Fibroblast of the aortic adventitia (primary cell): ENCODE measurements around the gene GNB3. TPM values are rescaled to one million over a fixed set of nuclear protein-coding genes. Genes with fewer than 3 reads are reported as not detected.

Experiments
- DNase-seq: peaks from one replicate; pipeline ENCODE4 v3.0.0-alpha.2; 2010; ENCODE audit warnings: low read depth
- H3K4me3 ChIP-seq: 2 replicates; pipeline ENCODE4 v1.5.1; 2011; ENCODE audit warnings: low read depth, mild to moderate bottlenecking, control low read depth, low read length, moderate library complexity
- total RNA-seq: library from RNA; depleted of rRNA; stranded (reverse); fragments of >200 nt; gene quantifications from 2 replicates; pipeline ENCODE4 v1.2.3, GENCODE V29; 2012; ENCODE audit warnings: low replicate concordance
- TF ChIP-seq, protein P1 (sequence below): IDR thresholded peaks from 2 replicates; pipeline ENCODE4 v1.5.1; 2011; ENCODE audit warnings: mild to moderate bottlenecking, low read length, control low read depth, inconsistent platforms; ENCODE audit not compliant: insufficient read depth

GNB3 gene
- total RNA-seq, 1 donor = 3.4 TPM

DNA sequence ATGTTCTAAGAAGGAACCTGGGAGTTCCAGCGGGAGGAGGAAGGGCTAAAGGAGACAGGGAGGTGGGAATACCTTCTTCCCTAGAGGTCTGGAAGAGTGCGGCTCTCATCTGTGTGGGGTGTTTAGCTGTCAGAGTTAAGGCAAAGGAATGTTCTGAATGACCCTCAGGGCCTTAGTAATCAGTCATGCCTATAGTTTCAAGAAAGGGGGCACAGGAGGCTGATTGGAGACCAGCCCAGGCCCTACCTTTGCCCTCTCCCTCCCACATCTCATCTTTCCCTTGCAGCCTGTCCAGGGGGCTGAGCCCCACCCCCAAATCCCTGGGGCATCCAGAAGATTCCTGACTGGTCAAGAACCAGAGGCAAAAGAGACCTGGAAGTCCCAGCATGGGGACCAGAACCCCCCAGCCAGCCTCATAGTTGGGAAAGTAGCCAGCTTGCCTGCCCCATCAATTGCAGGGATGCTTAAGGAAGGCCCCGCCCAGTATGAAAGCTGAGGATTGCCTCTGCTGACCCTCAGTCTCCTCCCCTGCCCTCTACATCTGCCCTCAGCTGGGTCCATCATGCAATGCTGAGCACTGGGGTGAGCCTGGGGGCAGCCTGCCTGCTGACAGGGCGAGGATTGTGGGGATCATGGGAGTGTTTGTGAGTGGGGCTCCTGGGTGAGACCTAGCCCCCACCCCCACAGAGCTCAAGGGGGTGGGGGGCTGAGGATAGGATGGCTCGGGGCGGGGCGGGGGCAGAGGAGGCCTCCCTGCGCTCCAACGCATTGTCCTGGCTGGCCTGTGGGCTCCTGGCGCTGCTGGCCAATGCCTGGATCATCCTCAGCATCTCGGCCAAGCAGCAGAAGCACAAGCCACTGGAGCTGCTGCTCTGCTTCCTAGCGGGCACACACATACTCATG is 17.3 kb upstream of the GNB3 start:
- H3K4me3 ChIP-seq = no peak overlapping the region
- DNase-seq = no peak
- TF ChIP-seq, protein P1, sequence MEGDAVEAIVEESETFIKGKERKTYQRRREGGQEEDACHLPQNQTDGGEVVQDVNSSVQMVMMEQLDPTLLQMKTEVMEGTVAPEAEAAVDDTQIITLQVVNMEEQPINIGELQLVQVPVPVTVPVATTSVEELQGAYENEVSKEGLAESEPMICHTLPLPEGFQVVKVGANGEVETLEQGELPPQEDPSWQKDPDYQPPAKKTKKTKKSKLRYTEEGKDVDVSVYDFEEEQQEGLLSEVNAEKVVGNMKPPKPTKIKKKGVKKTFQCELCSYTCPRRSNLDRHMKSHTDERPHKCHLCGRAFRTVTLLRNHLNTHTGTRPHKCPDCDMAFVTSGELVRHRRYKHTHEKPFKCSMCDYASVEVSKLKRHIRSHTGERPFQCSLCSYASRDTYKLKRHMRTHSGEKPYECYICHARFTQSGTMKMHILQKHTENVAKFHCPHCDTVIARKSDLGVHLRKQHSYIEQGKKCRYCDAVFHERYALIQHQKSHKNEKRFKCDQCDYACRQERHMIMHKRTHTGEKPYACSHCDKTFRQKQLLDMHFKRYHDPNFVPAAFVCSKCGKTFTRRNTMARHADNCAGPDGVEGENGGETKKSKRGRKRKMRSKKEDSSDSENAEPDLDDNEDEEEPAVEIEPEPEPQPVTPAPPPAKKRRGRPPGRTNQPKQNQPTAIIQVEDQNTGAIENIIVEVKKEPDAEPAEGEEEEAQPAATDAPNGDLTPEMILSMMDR = no peak

DNA sequence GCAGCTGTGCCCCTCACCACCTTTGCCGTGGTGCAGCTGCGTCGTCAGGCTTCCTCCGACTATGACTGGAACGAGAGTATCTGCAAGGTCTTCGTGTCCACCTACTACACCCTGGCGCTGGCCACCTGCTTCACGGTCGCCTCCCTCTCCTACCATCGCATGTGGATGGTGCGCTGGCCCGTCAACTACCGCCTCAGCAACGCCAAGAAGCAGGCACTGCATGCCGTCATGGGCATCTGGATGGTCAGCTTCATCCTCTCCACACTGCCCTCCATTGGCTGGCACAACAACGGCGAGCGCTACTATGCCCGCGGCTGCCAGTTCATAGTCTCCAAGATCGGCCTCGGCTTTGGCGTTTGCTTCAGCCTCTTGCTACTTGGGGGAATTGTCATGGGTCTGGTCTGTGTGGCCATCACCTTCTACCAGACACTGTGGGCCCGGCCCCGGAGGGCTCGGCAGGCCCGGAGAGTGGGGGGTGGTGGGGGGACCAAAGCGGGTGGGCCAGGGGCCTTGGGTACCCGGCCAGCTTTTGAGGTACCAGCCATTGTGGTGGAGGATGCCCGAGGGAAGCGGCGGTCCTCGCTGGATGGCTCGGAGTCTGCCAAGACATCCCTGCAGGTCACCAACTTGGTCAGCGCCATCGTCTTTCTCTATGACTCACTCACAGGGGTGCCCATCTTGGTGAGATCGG is 16.5 kb upstream of the GNB3 start:
- TF ChIP-seq, protein P1 = no peak
- no peak for DNase-seq
- no peak overlapping the region for H3K4me3 ChIP-seq

DNA sequence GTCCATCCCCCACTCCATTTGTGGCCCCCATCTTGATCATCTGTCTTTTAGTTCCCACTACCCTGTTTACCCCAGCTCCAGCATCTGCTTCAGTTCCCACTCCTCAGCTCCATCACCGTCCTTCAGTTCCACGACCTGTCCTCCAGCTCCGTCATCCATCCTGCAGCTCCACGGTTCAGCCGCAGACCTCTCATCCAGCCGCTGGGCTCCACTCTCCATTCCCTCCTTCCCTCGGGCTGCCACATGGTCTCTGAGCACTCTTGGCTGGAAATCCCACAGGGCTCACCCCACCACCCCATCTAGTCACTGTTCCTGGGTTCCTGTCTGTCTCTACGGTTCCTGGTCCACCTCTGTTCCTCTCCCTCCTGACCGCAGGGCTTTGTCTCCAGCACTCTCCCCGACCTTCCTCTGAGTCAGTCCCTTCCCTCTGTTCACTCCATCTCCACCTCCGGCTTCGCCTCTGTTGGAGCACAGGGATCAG is 15.8 kb upstream of the GNB3 start:
- peak; percentile 40 for DNase-seq
- TF ChIP-seq, protein P1 = no peak
- H3K4me3 ChIP-seq = peak overlapping the region; percentile 58

DNA sequence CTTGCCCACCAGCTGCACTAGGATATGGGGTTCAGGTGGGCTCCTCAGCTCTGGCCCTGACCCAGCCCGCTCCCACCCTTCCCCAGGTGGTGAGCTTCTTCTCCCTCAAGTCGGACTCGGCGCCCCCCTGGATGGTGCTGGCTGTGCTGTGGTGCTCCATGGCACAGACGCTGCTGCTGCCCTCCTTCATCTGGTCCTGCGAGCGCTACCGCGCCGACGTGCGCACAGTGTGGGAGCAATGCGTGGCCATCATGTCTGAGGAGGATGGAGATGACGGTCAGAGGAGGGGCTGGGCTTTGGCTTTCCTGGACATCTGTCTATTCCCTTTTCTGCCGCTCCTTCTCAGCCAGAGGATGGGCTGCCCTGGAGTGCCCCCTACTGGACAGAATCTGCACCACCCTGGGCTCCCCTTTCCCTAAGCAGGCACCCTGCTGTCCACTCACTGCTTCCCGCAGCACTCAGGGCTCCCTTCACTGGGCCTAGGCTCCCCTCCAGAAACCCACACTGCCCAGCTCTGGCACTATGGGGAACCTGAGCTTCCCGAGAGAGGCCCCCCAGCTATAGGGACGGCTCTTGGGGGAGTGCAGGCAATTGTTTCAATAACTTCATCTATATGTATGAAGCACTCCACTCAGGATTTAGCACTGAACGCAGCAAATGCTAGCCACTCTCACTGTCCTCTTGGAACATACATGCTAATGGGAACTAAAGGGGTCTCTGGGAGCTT is 15.2 kb upstream of the GNB3 start:
- peak overlapping the region; percentile 58 for H3K4me3 ChIP-seq
- TF ChIP-seq, protein P1 = peak; percentile 97
- peak; percentile 84 for DNase-seq

DNA sequence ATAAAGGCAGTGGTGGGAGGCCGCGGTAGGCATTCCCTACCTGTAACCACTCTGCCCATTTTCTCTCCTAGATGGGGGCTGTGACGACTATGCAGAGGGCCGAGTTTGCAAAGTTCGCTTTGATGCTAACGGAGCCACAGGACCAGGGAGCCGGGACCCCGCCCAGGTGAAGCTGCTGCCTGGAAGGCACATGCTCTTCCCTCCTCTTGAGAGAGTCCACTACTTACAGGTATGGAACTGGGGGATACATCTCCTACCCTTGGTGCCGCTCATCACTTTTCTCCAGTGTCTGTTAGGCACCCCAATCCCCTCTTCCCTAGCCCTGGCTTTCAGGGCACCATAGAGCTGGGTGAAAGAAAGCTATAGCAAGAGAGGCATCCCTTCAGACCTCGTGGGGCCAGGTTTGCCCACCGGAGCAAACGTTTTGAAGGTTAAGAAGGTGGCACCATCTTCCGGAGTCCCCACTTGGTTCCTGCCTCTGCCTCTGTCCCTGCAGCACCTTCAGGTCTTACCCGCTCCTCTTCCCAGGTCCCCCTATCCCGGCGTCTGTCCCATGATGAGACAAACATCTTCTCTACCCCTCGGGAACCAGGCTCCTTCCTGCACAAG is 14.5 kb upstream of the GNB3 start:
- TF ChIP-seq, protein P1 = no peak
- no peak for DNase-seq
- no peak overlapping the region for H3K4me3 ChIP-seq
